Measurements from ENCODE around the gene SPATA6L. TPM values are rescaled to one million over a fixed set of nuclear protein-coding genes. Genes with fewer than 3 reads are reported as not detected.

SPATA6L gene
- total RNA-seq, 1 donor from 2014 or later: 0.53 TPM

- no peaks in the 10 kb centered on the region for H3K27me3 Mint-ChIP-seq
- no peak overlapping the region for H3K27ac Mint-ChIP-seq
- no peak for DNase-seq
- H3K36me3 Mint-ChIP-seq (ENCODE audit: low read depth): no peaks in the 10 kb centered on the region
- H3K4me3 Mint-ChIP-seq: no peak overlapping the region
- H3K9me3 Mint-ChIP-seq: no peaks in the 10 kb centered on the region
- TF ChIP-seq, protein P1, sequence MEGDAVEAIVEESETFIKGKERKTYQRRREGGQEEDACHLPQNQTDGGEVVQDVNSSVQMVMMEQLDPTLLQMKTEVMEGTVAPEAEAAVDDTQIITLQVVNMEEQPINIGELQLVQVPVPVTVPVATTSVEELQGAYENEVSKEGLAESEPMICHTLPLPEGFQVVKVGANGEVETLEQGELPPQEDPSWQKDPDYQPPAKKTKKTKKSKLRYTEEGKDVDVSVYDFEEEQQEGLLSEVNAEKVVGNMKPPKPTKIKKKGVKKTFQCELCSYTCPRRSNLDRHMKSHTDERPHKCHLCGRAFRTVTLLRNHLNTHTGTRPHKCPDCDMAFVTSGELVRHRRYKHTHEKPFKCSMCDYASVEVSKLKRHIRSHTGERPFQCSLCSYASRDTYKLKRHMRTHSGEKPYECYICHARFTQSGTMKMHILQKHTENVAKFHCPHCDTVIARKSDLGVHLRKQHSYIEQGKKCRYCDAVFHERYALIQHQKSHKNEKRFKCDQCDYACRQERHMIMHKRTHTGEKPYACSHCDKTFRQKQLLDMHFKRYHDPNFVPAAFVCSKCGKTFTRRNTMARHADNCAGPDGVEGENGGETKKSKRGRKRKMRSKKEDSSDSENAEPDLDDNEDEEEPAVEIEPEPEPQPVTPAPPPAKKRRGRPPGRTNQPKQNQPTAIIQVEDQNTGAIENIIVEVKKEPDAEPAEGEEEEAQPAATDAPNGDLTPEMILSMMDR (IDR thresholded peaks at IDR 0.05): no peak
- ATAC-seq (ENCODE audit: low read depth): no peak
- ChIA-PET POLR2A (no interaction called here), CTCF (interaction anchor here (1.4 kb wide), 1 partner anchor 169 kb away, joined by 3 read pairs; no protein-coding TSS in a partner anchor)
- H3K4me1 Mint-ChIP-seq: no peaks in the 10 kb centered on the region
- intact Hi-C loops (cut with micrococcal nuclease): no loop called here
Observed at GRCh38 chr9:4550777-4551484, 115.3 kb downstream of the SPATA6L start.

- Mint-ChIP-seq H3K27ac (no peak overlapping the region), H3K36me3 (ENCODE audit: low read depth) (no peaks in the 10 kb centered on the region), H3K27me3 (no peaks in the 10 kb centered on the region), H3K9me3 (no peaks in the 10 kb centered on the region), H3K4me1 (no peaks in the 10 kb centered on the region), H3K4me3 (no peak overlapping the region)
- DNase-seq (no peak), ATAC-seq (ENCODE audit: low read depth) (no peak)
- ChIA-PET CTCF (interaction anchor here (0.8 kb wide), 1 partner anchor 235 kb away, joined by 3 read pairs; no protein-coding TSS in a partner anchor), POLR2A (no interaction called here)
- TF ChIP-seq, protein P1 (IDR thresholded peaks at IDR 0.05): no peak
- intact Hi-C loops (cut with micrococcal nuclease): loop anchor here (1.0 kb wide), 2 partner anchors 167 to 235 kb away; no protein-coding TSS in a partner anchor
Observed at GRCh38 chr9:4549751-4550295, 116.5 kb downstream of the SPATA6L start.

GRCh38 chr9:4548811-4549725 is 117.2 kb downstream of the SPATA6L start:
- Mint-ChIP-seq H3K9me3 (no peaks in the 10 kb centered on the region), H3K4me1 (no peaks in the 10 kb centered on the region), H3K27me3 (no peaks in the 10 kb centered on the region), H3K27ac (no peak overlapping the region), H3K36me3 (ENCODE audit: low read depth) (no peaks in the 10 kb centered on the region), H3K4me3 (no peak overlapping the region)
- POLR2A ChIA-PET: no interaction called here
- TF ChIP-seq, protein P1 (IDR thresholded peaks at IDR 0.05): no peak
- CTCF ChIA-PET: interaction anchor here (0.8 kb wide), 1 partner anchor 234 kb away, joined by 3 read pairs; no protein-coding TSS in a partner anchor
- ATAC-seq (ENCODE audit: low read depth): peak; percentile 25
- no peak for DNase-seq
- intact Hi-C loops (cut with micrococcal nuclease): loop anchor here (1.0 kb wide), 2 partner anchors 166 to 234 kb away; no protein-coding TSS in a partner anchor

Other genes with a start within 250 kb of the SPATA6L start
- gene SLC1A1, start 176.0 kb downstream of the SPATA6L start, total RNA-seq: 1.4 and 2.0 TPM in 2 replicates
- gene PLPP6, start 4.2 kb downstream of the SPATA6L start, total RNA-seq: 8.5 and 10.2 TPM in 2 replicates
- gene CDC37L1, start 13.1 kb upstream of the SPATA6L start, total RNA-seq: 12.3 and 14.7 TPM in 2 replicates
- gene AK3, start 74.7 kb upstream of the SPATA6L start, total RNA-seq: 14.5 and 16.9 TPM in 2 replicates
- gene RCL1, start 126.5 kb upstream of the SPATA6L start, total RNA-seq: 23.9 and 26.0 TPM in 2 replicates